Measurements from ENCODE around the gene TMEM185B. TPM values are rescaled to one million over a fixed set of nuclear protein-coding genes. Genes with fewer than 3 reads are reported as not detected.

TMEM185B gene
- polyA plus RNA-seq, 1 of the 3 experiments (the other 2 are of a cell fraction): 36.0 TPM

- Histone ChIP-seq H3K9ac (no peak overlapping the region), H3K79me2 (ENCODE audit: insufficient read depth) (peaks cover 100% of the 10 kb centered on the region), H3K9me3 (no peaks in the 10 kb centered on the region), H4K20me1 (ENCODE audit: insufficient read depth) (peaks cover 33% of the 10 kb centered on the region; the same call in 1 of the 2 replicates), H3K36me3 (replicated peaks in 1 of 2; ENCODE audit: control insufficient read depth in 1 of 2, insufficient read depth in 2 of 2, low read length in 1 of 2) (peaks cover 0 to 14% of the 10 kb centered on the region in 2 experiments), H3K9me2 (no peaks in the 10 kb centered on the region), H3F3A (replicated peaks; ENCODE audit: insufficient read depth) (no peaks in the 10 kb centered on the region), H2AFZ (ENCODE audit: low read depth) (no peak overlapping the region), H3K4me3 (ENCODE audit: low read depth in 2 of 2, low read length in 1 of 2) (no peak overlapping the region), H3K4me2 (no peak overlapping the region), H3K4me1 (ENCODE audit: control insufficient read depth in 1 of 2, insufficient read depth in 2 of 2, low read depth in 1 of 2, low read length in 1 of 2) (peaks cover 0 to 2% of the 10 kb centered on the region in 2 experiments; a peak in 1 of 4 replicates), H3K27me3 (ENCODE audit: insufficient read depth) (no peaks in the 10 kb centered on the region), H3K27ac (ENCODE audit: low read depth in 2 of 2, low read length in 1 of 2) (no peak overlapping the region)
- CTCF ChIA-PET: no interaction called here
- 91% methylated on average over 11 of the region's 11 CpGs for WGBS (ENCODE audit: low lambda C conversion rate)
- no peak for DNase-seq
- POLR2A ChIA-PET: no interaction called here
- TF ChIP-seq PBX3 (IDR thresholded peaks at IDR 0.05) (no peak), RXRA (IDR thresholded peaks at IDR 0.05; ENCODE audit: borderline replicate concordance, low read depth) (no peak), SIN3A (IDR thresholded peaks at IDR 0.05; ENCODE audit: borderline replicate concordance, low read depth, low read length) (no peak), USF2 (IDR thresholded peaks at IDR 0.05; ENCODE audit: borderline replicate concordance, low read depth, low read length) (no peak), SMC3 (IDR thresholded peaks at IDR 0.05; ENCODE audit: low read depth, low read length) (no peak), FOXJ3 (CRISPR knock-in tag; IDR thresholded peaks at IDR 0.05) (no peak), MAX (IDR thresholded peaks at IDR 0.05; ENCODE audit: low read depth) (no peak), EP300 (IDR thresholded peaks at IDR 0.05; ENCODE audit: borderline replicate concordance in 1 of 2, low read depth in 1 of 2, low read length in 1 of 2) (no peak), REST (IDR thresholded peaks at IDR 0.05; ENCODE audit: low read depth, low read length) (no peak), TCF12 (IDR thresholded peaks at IDR 0.05) (no peak), FOSL2 (IDR thresholded peaks at IDR 0.05; ENCODE audit: borderline replicate concordance, low read depth) (no peak), ELF1 (IDR thresholded peaks at IDR 0.05) (no peak), RAD21 (IDR thresholded peaks at IDR 0.05; ENCODE audit: low read length) (no peak), ZBTB33 (IDR thresholded peaks at IDR 0.05; ENCODE audit: borderline replicate concordance, low read depth) (no peak), NFIC (IDR thresholded peaks at IDR 0.05; ENCODE audit: borderline replicate concordance) (no peak), MXI1 (IDR thresholded peaks at IDR 0.05; ENCODE audit: low read depth, low read length) (no peak), MEF2A (IDR thresholded peaks at IDR 0.05; ENCODE audit: borderline replicate concordance, low read depth) (no peak), JUND (IDR thresholded peaks at IDR 0.05) (no peak), GABPA (IDR thresholded peaks at IDR 0.05; ENCODE audit: low read depth) (no peak), POLR2AphosphoS5 (IDR thresholded peaks at IDR 0.05; ENCODE audit: low read depth, low read length) (no peak)
These were observed 46.0 kb upstream of the TMEM185B start for GRCh38 chr2:120269076-120269744.
